ENCODE results near the gene TSC1. TPM values are rescaled to one million over a fixed set of nuclear protein-coding genes. Genes with fewer than 3 reads are reported as not detected.
A peak's percentile ranks its signal among the peaks of the same experiment; 100 is the strongest.

The TSC1 gene
- polyA plus RNA-seq, 2 of the 4 experiments (the other 2 are of a cell fraction), result 15.2 to 37.9 TPM

- Histone ChIP-seq H3K4me3 (no peak overlapping the region), H3K4me2 (no peak overlapping the region), H3K9me3 (no peaks in the 10 kb centered on the region), H3K27ac (no peak overlapping the region), H3K4me1 (no peaks in the 10 kb centered on the region)
- 59% methylated on average over 18 of the region's 23 CpGs for WGBS (ENCODE audit: missing lambda C conversion rate)
- ATAC-seq (peak in 1 of 2 experiments; percentile 14; a peak in 1 of 6 replicates), FAIRE-seq (no peak), DNase-seq (ENCODE audit: low read depth in 1 of 2, low spot score in 1 of 2) (no peak)
- TF ChIP-seq EHF (CRISPR knock-in tag; IDR thresholded peaks at IDR 0.05) (no peak), ZNF302 (CRISPR knock-in tag; IDR thresholded peaks at IDR 0.05) (no peak), PHF8 (IDR thresholded peaks at IDR 0.05; ENCODE audit: borderline replicate concordance, low read depth) (no peak), NFE2L2 (conservative IDR thresholded peaks at IDR 0.05; ENCODE audit: low read length) (no peak), RNF2 (IDR thresholded peaks at IDR 0.05; ENCODE audit: borderline replicate concordance, low read depth) (no peak), NR3C1 (IDR thresholded peaks at IDR 0.05) (no peak), EP300 (IDR thresholded peaks at IDR 0.05) (no peak), HOXA7 (CRISPR knock-in tag; IDR thresholded peaks at IDR 0.05) (no peak), RFX5 (IDR thresholded peaks at IDR 0.05) (no peak), EHMT2 (IDR thresholded peaks at IDR 0.05; ENCODE audit: low read depth) (no peak), ZFP36 (IDR thresholded peaks at IDR 0.05; ENCODE audit: borderline replicate concordance, partially characterized antibody) (no peak)
- TF ChIP-seq, protein P1, sequence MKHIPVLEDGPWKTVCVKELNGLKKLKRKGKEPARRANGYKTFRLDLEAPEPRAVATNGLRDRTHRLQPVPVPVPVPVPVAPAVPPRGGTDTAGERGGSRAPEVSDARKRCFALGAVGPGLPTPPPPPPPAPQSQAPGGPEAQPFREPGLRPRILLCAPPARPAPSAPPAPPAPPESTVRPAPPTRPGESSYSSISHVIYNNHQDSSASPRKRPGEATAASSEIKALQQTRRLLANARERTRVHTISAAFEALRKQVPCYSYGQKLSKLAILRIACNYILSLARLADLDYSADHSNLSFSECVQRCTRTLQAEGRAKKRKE (CRISPR knock-in tag; IDR thresholded peaks at IDR 0.05; ENCODE audit: low read depth), result no peak
- TF ChIP-seq, protein P2, sequence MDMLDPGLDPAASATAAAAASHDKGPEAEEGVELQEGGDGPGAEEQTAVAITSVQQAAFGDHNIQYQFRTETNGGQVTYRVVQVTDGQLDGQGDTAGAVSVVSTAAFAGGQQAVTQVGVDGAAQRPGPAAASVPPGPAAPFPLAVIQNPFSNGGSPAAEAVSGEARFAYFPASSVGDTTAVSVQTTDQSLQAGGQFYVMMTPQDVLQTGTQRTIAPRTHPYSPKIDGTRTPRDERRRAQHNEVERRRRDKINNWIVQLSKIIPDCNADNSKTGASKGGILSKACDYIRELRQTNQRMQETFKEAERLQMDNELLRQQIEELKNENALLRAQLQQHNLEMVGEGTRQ (IDR thresholded peaks at IDR 0.05), result no peak
- TF ChIP-seq, protein P3, sequence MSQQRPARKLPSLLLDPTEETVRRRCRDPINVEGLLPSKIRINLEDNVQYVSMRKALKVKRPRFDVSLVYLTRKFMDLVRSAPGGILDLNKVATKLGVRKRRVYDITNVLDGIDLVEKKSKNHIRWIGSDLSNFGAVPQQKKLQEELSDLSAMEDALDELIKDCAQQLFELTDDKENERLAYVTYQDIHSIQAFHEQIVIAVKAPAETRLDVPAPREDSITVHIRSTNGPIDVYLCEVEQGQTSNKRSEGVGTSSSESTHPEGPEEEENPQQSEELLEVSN (IDR thresholded peaks at IDR 0.05; ENCODE audit: borderline replicate concordance, low read depth), result no peak
- ChIA-PET CTCF (interaction anchor here (1.9 to 7.3 kb wide), 3 partner anchors 13 to 32 kb away, joined by 7 to 40 read pairs (median 9); partner anchors contain the start of gene GFI1B), POLR2A (no interaction called here)
Measured at GRCh38 chr9:132989414-132989996, 45.1 kb upstream of the TSC1 start.

DNA sequence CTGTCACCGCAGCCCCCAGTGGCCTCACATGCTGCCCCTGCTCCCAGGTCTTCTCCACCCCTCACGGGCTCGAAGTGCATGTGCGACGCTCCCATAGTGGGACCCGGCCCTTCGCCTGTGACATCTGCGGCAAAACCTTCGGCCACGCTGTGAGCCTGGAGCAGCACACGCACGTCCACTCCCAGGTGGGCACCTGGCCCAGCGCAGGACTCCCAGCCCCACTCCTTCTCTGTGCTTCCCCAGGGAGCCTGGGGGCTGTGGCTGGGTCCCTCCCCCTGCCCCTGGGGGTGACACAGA lies 44.5 kb upstream of the TSC1 start:
- no peak overlapping the region for H3K27ac ChIP-seq
- ChIA-PET CTCF (interaction anchor here (1.9 to 7.3 kb wide), 3 partner anchors 12 to 33 kb away, joined by 7 to 40 read pairs (median 9); partner anchors contain the start of gene GFI1B), POLR2A (no interaction called here)
- ATAC-seq (no peak), DNase-seq (ENCODE audit: low read depth in 1 of 2, low spot score in 1 of 2) (no peak), FAIRE-seq (no peak)
- H3K4me3 ChIP-seq, result no peak overlapping the region
- no peak for TF ChIP-seq POLR2AphosphoS2 (conservative IDR thresholded peaks at IDR 0.05; ENCODE audit: low read length)
- no peak overlapping the region for H3K4me2 ChIP-seq
- H3K9me3 ChIP-seq, result no peaks in the 10 kb centered on the region
- 82% methylated on average over 13 of the region's 13 CpGs for whole genome bisulfite sequencing (ENCODE audit: missing lambda C conversion rate)
- no peaks in the 10 kb centered on the region for H3K4me1 ChIP-seq

- FAIRE-seq (no peak), ATAC-seq (no peak), DNase-seq (ENCODE audit: low read depth in 1 of 2, low spot score in 1 of 2) (no peak)
- WGBS (ENCODE audit: missing lambda C conversion rate), result 56% methylated on average over 14 of the region's 14 CpGs
- no peak overlapping the region for H3K27ac ChIP-seq
- no peak overlapping the region for H3K4me2 ChIP-seq
- CTCF ChIA-PET, result interaction anchor here (1.1 to 7.3 kb wide), 5 partner anchors 11 to 34 kb away, joined by 3 to 40 read pairs (median 7); partner anchors contain the start of gene GFI1B
- no peak overlapping the region for H3K4me3 ChIP-seq
- TF ChIP-seq FOSL2 (IDR thresholded peaks at IDR 0.05) (no peak), FOSL2 (CRISPR knock-in tag; IDR thresholded peaks at IDR 0.05) (no peak), TP53 (CRISPR knock-in tag; IDR thresholded peaks at IDR 0.05) (no peak), ZC3H11A (IDR thresholded peaks at IDR 0.05) (no peak), BHLHE40 (IDR thresholded peaks at IDR 0.05; ENCODE audit: low read depth, low read length) (no peak), RFX5 (IDR thresholded peaks at IDR 0.05) (no peak), HDAC2 (IDR thresholded peaks at IDR 0.05) (no peak), CHD2 (IDR thresholded peaks at IDR 0.05; ENCODE audit: low read length, partially characterized antibody) (no peak), JUNB (IDR thresholded peaks at IDR 0.05) (no peak), FOSB (CRISPR knock-in tag; IDR thresholded peaks at IDR 0.05) (no peak), HOXB5 (CRISPR knock-in tag; IDR thresholded peaks at IDR 0.05) (no peak), POLR2AphosphoS2 (conservative IDR thresholded peaks at IDR 0.05; ENCODE audit: low read length) (no peak)
- TF ChIP-seq, protein P1 (CRISPR knock-in tag; IDR thresholded peaks at IDR 0.05; ENCODE audit: low read depth), result no peak
- TF ChIP-seq, protein P2 (IDR thresholded peaks at IDR 0.05), result no peak
- no peaks in the 10 kb centered on the region for H3K9me3 ChIP-seq
- POLR2A ChIA-PET, result no interaction called here
- H3K4me1 ChIP-seq, result no peaks in the 10 kb centered on the region
Measured at GRCh38 chr9:132988244-132989013, 44.0 kb upstream of the TSC1 start.
